K562 (cell line): Measurements from ENCODE around the gene KASH5. TPM values are rescaled to one million over a fixed set of nuclear protein-coding genes. Genes with fewer than 3 reads are reported as not detected.

Source experiments
- CEBPB ChIP-seq: fragments of 450-650 bp; IDR thresholded peaks from 2 replicates; pipeline ENCODE4 v1.6.1; 2016; ENCODE audit warnings: missing genetic modification characterization, missing compliant biosample characterization
- CXXC5 ChIP-seq: fragments of 250-450 bp; sonication (Bioruptor Pico); IDR thresholded peaks from 2 replicates; pipeline ENCODE4 v1.8.0; 2022; ENCODE audit warnings: inconsistent platforms, mild to moderate bottlenecking, moderate library complexity
- ELF4 ChIP-seq: fragments of 450-650 bp; formaldehyde crosslinking; IDR thresholded peaks from 2 replicates; pipeline ENCODE4 v1.4.0; 2022; ENCODE audit warnings: missing genetic modification characterization
- MTA3 ChIP-seq: fragments of 450-650 bp; formaldehyde crosslinking; IDR thresholded peaks from 2 replicates; pipeline ENCODE4 v1.6.1; 2017; ENCODE audit warnings: mild to moderate bottlenecking, borderline replicate concordance
- MXI1 ChIP-seq: IDR thresholded peaks from 2 replicates; pipeline ENCODE4 v1.6.1; 2011; ENCODE audit warnings: low read depth, mild to moderate bottlenecking, improper control_type of control experiment, low read length
- PRPF4 ChIP-seq: fragments of 200-400 bp; formaldehyde crosslinking; IDR thresholded peaks from one replicate; pipeline ENCODE4 v1.6.1; 2017; ENCODE audit warnings: low read length, low read depth, mild to moderate bottlenecking; ENCODE audit not compliant: insufficient read depth, poor library complexity, severe bottlenecking
- TEAD1 ChIP-seq, 2 experiments: fragments of 450-650 bp in 1 of 2; sonication (generic) in 1 of 2; formaldehyde crosslinking; IDR thresholded peaks; 2 replicates each; pipeline versions ENCODE4 v1.4.0 to v1.8.0; 2020 to 2022; ENCODE audit warnings: mild to moderate bottlenecking in 2 of 2, missing genetic modification reagents in 1 of 2
- ZNF668 ChIP-seq: fragments of 250-450 bp; sonication (Bioruptor Pico); IDR thresholded peaks from 2 replicates; pipeline ENCODE4 v1.8.0; 2022; ENCODE audit warnings: mild to moderate bottlenecking, inconsistent platforms
- polyA plus RNA-seq, 8 experiments: library from polyadenylated mRNA; depleted of rRNA in 4 of 8; stranded (reverse) in 5 of 8; unstranded in 3 of 8; fragments of >200 nt; fragmentation: Nextera tagmentation in 2 of 8; fragmentation: Illumina TruSeq in 1 of 8; extraction: Ambion mirVana in 2 of 8; extraction: Trizol in 1 of 8; gene quantifications; 2 replicates each; pipeline versions ENCODE4 v1.2.1 to v1.2.3, GENCODE V29; 2011 to 2014; ENCODE audit warnings: inconsistent platforms in 1 of 8, missing spikeins in 1 of 8
- total RNA-seq, 7 experiments: library from RNA; depleted of rRNA in 6 of 7; stranded (reverse); fragments of >200 nt in 6 of 7; fragmentation: Illumina TruSeq in 2 of 7; extraction: Trizol in 2 of 7; gene quantifications; 2 replicates each; pipeline versions ENCODE4 v1.2.1 to v1.2.3, GENCODE V29; 2011 to 2021; ENCODE audit warnings: low replicate concordance in 1 of 7
- TF ChIP-seq, protein P1 (sequence below): fragments of 450-650 bp; IDR thresholded peaks from 2 replicates; pipeline ENCODE4 v1.6.1; 2016; ENCODE audit warnings: mild to moderate bottlenecking, moderate library complexity
- TF ChIP-seq, protein P2 (sequence below), 2 experiments: fragments of 450-650 bp; IDR thresholded peaks; 2 replicates each; pipeline ENCODE4 v1.6.1; 2018; ENCODE audit warnings: mild to moderate bottlenecking in 2 of 2, low read depth in 1 of 2; ENCODE audit not compliant: partially characterized antibody in 2 of 2
- TF ChIP-seq, protein P3 (sequence below): fragments of 250-450 bp; sonication (Bioruptor Pico); IDR thresholded peaks from 2 replicates; pipeline ENCODE4 v1.8.0; 2021; ENCODE audit warnings: borderline replicate concordance, mild to moderate bottlenecking, moderate library complexity; ENCODE audit not compliant: poor library complexity, severe bottlenecking

KASH5 gene
- total and polyA plus RNA-seq, 9 of the 15 experiments (the other 6 are each of a cell fraction or from before 2014, with no cell fraction given): 0.07 to 0.84 (median 0.34) TPM; not detected in 1

DNA sequence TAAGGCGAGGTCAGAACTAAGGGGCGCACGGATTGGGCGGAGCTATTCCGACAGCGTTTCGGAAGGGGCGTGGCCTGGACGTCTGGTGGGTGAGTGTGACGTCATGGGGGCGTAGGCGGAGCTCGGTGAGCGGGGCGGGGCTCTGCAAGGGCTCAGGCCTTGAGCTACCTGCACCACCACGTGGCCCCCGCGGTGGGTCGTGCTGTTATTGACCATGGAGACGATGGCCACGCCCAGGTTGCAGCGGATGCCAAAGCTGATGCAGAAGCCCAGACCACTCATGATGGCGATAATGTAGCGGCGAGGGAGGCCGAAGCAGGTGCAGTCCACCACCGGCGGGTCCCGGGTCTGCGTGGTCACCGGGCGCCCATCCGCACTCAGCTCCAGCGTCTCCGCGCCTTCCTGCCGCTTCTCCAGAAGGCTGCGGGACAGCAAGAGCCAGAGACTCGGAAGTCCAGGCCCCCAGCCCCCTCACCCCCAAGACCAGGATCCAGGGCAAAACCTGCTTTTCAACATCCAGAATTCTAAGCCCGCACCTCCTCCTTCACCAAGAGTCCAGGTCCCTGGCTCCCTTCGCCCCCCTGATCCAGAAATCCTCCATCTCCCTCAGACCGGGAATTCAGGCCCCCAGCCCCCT is 48.5 kb downstream of the KASH5 start (continued):
- TF ChIP-seq, protein P1, sequence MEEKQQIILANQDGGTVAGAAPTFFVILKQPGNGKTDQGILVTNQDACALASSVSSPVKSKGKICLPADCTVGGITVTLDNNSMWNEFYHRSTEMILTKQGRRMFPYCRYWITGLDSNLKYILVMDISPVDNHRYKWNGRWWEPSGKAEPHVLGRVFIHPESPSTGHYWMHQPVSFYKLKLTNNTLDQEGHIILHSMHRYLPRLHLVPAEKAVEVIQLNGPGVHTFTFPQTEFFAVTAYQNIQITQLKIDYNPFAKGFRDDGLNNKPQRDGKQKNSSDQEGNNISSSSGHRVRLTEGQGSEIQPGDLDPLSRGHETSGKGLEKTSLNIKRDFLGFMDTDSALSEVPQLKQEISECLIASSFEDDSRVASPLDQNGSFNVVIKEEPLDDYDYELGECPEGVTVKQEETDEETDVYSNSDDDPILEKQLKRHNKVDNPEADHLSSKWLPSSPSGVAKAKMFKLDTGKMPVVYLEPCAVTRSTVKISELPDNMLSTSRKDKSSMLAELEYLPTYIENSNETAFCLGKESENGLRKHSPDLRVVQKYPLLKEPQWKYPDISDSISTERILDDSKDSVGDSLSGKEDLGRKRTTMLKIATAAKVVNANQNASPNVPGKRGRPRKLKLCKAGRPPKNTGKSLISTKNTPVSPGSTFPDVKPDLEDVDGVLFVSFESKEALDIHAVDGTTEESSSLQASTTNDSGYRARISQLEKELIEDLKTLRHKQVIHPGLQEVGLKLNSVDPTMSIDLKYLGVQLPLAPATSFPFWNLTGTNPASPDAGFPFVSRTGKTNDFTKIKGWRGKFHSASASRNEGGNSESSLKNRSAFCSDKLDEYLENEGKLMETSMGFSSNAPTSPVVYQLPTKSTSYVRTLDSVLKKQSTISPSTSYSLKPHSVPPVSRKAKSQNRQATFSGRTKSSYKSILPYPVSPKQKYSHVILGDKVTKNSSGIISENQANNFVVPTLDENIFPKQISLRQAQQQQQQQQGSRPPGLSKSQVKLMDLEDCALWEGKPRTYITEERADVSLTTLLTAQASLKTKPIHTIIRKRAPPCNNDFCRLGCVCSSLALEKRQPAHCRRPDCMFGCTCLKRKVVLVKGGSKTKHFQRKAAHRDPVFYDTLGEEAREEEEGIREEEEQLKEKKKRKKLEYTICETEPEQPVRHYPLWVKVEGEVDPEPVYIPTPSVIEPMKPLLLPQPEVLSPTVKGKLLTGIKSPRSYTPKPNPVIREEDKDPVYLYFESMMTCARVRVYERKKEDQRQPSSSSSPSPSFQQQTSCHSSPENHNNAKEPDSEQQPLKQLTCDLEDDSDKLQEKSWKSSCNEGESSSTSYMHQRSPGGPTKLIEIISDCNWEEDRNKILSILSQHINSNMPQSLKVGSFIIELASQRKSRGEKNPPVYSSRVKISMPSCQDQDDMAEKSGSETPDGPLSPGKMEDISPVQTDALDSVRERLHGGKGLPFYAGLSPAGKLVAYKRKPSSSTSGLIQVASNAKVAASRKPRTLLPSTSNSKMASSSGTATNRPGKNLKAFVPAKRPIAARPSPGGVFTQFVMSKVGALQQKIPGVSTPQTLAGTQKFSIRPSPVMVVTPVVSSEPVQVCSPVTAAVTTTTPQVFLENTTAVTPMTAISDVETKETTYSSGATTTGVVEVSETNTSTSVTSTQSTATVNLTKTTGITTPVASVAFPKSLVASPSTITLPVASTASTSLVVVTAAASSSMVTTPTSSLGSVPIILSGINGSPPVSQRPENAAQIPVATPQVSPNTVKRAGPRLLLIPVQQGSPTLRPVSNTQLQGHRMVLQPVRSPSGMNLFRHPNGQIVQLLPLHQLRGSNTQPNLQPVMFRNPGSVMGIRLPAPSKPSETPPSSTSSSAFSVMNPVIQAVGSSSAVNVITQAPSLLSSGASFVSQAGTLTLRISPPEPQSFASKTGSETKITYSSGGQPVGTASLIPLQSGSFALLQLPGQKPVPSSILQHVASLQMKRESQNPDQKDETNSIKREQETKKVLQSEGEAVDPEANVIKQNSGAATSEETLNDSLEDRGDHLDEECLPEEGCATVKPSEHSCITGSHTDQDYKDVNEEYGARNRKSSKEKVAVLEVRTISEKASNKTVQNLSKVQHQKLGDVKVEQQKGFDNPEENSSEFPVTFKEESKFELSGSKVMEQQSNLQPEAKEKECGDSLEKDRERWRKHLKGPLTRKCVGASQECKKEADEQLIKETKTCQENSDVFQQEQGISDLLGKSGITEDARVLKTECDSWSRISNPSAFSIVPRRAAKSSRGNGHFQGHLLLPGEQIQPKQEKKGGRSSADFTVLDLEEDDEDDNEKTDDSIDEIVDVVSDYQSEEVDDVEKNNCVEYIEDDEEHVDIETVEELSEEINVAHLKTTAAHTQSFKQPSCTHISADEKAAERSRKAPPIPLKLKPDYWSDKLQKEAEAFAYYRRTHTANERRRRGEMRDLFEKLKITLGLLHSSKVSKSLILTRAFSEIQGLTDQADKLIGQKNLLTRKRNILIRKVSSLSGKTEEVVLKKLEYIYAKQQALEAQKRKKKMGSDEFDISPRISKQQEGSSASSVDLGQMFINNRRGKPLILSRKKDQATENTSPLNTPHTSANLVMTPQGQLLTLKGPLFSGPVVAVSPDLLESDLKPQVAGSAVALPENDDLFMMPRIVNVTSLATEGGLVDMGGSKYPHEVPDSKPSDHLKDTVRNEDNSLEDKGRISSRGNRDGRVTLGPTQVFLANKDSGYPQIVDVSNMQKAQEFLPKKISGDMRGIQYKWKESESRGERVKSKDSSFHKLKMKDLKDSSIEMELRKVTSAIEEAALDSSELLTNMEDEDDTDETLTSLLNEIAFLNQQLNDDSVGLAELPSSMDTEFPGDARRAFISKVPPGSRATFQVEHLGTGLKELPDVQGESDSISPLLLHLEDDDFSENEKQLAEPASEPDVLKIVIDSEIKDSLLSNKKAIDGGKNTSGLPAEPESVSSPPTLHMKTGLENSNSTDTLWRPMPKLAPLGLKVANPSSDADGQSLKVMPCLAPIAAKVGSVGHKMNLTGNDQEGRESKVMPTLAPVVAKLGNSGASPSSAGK: peak; percentile 71
- TF ChIP-seq, protein P2, sequence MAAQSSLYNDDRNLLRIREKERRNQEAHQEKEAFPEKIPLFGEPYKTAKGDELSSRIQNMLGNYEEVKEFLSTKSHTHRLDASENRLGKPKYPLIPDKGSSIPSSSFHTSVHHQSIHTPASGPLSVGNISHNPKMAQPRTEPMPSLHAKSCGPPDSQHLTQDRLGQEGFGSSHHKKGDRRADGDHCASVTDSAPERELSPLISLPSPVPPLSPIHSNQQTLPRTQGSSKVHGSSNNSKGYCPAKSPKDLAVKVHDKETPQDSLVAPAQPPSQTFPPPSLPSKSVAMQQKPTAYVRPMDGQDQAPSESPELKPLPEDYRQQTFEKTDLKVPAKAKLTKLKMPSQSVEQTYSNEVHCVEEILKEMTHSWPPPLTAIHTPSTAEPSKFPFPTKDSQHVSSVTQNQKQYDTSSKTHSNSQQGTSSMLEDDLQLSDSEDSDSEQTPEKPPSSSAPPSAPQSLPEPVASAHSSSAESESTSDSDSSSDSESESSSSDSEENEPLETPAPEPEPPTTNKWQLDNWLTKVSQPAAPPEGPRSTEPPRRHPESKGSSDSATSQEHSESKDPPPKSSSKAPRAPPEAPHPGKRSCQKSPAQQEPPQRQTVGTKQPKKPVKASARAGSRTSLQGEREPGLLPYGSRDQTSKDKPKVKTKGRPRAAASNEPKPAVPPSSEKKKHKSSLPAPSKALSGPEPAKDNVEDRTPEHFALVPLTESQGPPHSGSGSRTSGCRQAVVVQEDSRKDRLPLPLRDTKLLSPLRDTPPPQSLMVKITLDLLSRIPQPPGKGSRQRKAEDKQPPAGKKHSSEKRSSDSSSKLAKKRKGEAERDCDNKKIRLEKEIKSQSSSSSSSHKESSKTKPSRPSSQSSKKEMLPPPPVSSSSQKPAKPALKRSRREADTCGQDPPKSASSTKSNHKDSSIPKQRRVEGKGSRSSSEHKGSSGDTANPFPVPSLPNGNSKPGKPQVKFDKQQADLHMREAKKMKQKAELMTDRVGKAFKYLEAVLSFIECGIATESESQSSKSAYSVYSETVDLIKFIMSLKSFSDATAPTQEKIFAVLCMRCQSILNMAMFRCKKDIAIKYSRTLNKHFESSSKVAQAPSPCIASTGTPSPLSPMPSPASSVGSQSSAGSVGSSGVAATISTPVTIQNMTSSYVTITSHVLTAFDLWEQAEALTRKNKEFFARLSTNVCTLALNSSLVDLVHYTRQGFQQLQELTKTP (IDR thresholded peaks at IDR 0.05; ENCODE audit: low read depth in 1 of 2, partially characterized antibody in 2 of 2): no peak
- no peak for TF ChIP-seq PRPF4
- TF ChIP-seq, protein P3, sequence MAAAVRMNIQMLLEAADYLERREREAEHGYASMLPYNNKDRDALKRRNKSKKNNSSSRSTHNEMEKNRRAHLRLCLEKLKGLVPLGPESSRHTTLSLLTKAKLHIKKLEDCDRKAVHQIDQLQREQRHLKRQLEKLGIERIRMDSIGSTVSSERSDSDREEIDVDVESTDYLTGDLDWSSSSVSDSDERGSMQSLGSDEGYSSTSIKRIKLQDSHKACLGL (CRISPR knock-in tag): no peak
- TF ChIP-seq MTA3: no peak
- 0 out of 2 replicates have a peak, but pooled peaks have one; percentile 18 for TF ChIP-seq CXXC5 (CRISPR knock-in tag)
- no peak for TF ChIP-seq CEBPB
- no peak for TF ChIP-seq ZNF668
- no peak for TF ChIP-seq TEAD1 (CRISPR knock-in tag; IDR thresholded peaks at IDR 0.05)
- no peak for TF ChIP-seq ELF4 (CRISPR knock-in tag)
- no peak for TF ChIP-seq MXI1
